CD8-positive, alpha-beta memory T cell (primary cell): Measurements from ENCODE around the gene ZNF223. TPM values are rescaled to one million over a fixed set of nuclear protein-coding genes. Genes with fewer than 3 reads are reported as not detected.

ENCODE experiments used
- CTCF ChIA-PET: fragments of 350-600 bp; sonication (Branson Sonifier 250); formaldehyde crosslinking; loops from one replicate; lab custom pipeline; 2021; ENCODE audit warnings: antibody characterized with exemption; lab: Charles Lee
- POLR2A ChIA-PET: fragments of 350-600 bp; sonication (Branson Sonifier 250); formaldehyde crosslinking; loops from one replicate; lab custom pipeline; 2021; ENCODE audit warnings: antibody characterized with exemption; lab: Charles Lee
- DNase-seq, 5 donors: peaks; one replicate each; pipeline versions ENCODE4 v3.0.0 to v3.0.0-alpha.2; 2020 to 2022; ENCODE audit warnings: mixed read lengths in 1 of 5
- H3K27ac ChIP-seq: one replicate; pipeline ENCODE4 v1.7.0; 2013; ENCODE audit warnings: low read depth, mild to moderate bottlenecking, low read length, moderate library complexity
- H3K27me3 ChIP-seq: 2 replicates; pipeline ENCODE4 v1.7.0; 2013; ENCODE audit warnings: low read length, mild to moderate bottlenecking; ENCODE audit not compliant: insufficient read depth, poor library complexity, severe bottlenecking
- H3K36me3 ChIP-seq: 2 replicates; pipeline ENCODE4 v1.7.0; 2013; ENCODE audit warnings: mild to moderate bottlenecking, low read length, moderate library complexity; ENCODE audit not compliant: insufficient read depth
- H3K4me1 ChIP-seq: 2 replicates; pipeline ENCODE4 v1.7.0; 2013; ENCODE audit warnings: mild to moderate bottlenecking, low read length, moderate library complexity; ENCODE audit not compliant: insufficient read depth
- H3K4me3 ChIP-seq: 2 replicates; pipeline ENCODE4 v1.7.0; 2013; ENCODE audit warnings: mild to moderate bottlenecking, low read length
- H3K9me3 ChIP-seq: 2 replicates; pipeline ENCODE4 v1.7.0; 2013; ENCODE audit warnings: mild to moderate bottlenecking, low read length
- H3K27ac Mint-ChIP-seq, 8 donors: one replicate each; pipeline ENCODE4 v1.8.0; 2020 to 2021; ENCODE audit warnings: mixed read lengths in 8 of 8, mild to moderate bottlenecking in 6 of 8, inconsistent platforms in 3 of 8, moderate library complexity in 3 of 8
- H3K27me3 Mint-ChIP-seq, 2 donors: one replicate each; pipeline ENCODE4 v1.8.0; 2020 to 2021; ENCODE audit warnings: mixed read lengths in 2 of 2, mild to moderate bottlenecking in 1 of 2, moderate library complexity in 1 of 2
- H3K36me3 Mint-ChIP-seq, 3 donors: one replicate each; pipeline ENCODE4 v1.8.0; 2020 to 2021; ENCODE audit warnings: mixed read lengths in 3 of 3, inconsistent platforms in 1 of 3, mild to moderate bottlenecking in 1 of 3
- H3K4me1 Mint-ChIP-seq, 3 donors: one replicate each; pipeline ENCODE4 v1.8.0; 2020 to 2021; ENCODE audit warnings: mixed read lengths in 3 of 3, inconsistent platforms in 1 of 3, mild to moderate bottlenecking in 1 of 3
- H3K4me3 Mint-ChIP-seq, 7 donors: one replicate each; pipeline ENCODE4 v1.8.0; 2020 to 2021; ENCODE audit warnings: mixed read lengths in 7 of 7, mild to moderate bottlenecking in 6 of 7, moderate library complexity in 4 of 7, inconsistent platforms in 2 of 7
- H3K9me3 Mint-ChIP-seq, 5 donors: one replicate each; pipeline ENCODE4 v1.8.0; 2020 to 2022; ENCODE audit warnings: mixed read lengths in 5 of 5, mild to moderate bottlenecking in 3 of 5, moderate library complexity in 2 of 5, inconsistent platforms in 1 of 5
- polyA plus RNA-seq: library from polyadenylated mRNA; unstranded; fragments of 300-500 nt; fragmentation: Illumina TruSeq; gene quantifications from one replicate; pipeline ENCODE4 v1.2.3, GENCODE V29; 2021
- total RNA-seq, 2 experiments: library from RNA; stranded (reverse); gene quantifications; one replicate each; pipeline ENCODE4 v1.2.3, GENCODE V29; 2021

Gene ZNF223
- total and polyA plus RNA-seq, 3 experiments from 2014 or later, result 1.3 to 2.7 (median 1.9) TPM

DNA sequence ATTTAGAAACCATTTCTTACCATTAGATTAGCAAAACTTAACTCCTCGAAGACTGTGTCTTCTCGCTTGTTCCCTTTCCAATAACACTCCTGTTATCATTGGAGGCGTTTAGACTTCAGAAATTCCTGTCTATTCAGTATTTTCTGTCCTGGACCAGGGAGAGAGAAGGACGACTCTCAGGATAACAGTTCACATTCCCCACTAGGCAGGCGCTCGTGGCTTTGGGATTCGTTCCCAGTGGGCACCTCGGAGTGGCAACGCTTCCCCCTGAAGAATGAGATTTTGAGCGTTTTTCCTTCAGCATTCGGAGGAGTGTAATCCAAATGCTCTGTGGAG is 60.9 kb downstream of the ZNF223 start:
- Mint-ChIP-seq H3K4me1 (peaks cover 31 to 41% (median 35%) of the 10 kb centered on the region in 3 donors), H3K9me3 (peaks cover 21 to 39% (median 33%) of the 10 kb centered on the region in 5 donors), H3K27me3 (no peaks in the 10 kb centered on the region), H3K36me3 (peaks cover 9 to 39% (median 23%) of the 10 kb centered on the region in 3 donors), H3K27ac (peak overlapping the region; percentile 49 to 98 (median 94)), H3K4me3 (peak overlapping the region; percentile 93 to 100 (median 99))
- peak overlapping the region; percentile 64 for H3K27ac ChIP-seq
- H3K27me3 ChIP-seq, result no peaks in the 10 kb centered on the region
- no peaks in the 10 kb centered on the region for H3K36me3 ChIP-seq
- peaks cover 9% of the 10 kb centered on the region for H3K4me1 ChIP-seq
- ChIA-PET CTCF (no interaction called here), POLR2A (no interaction called here)
- no peak for DNase-seq
- H3K9me3 ChIP-seq, result peaks cover 23% of the 10 kb centered on the region
- H3K4me3 ChIP-seq, result peak overlapping the region; percentile 81

DNA sequence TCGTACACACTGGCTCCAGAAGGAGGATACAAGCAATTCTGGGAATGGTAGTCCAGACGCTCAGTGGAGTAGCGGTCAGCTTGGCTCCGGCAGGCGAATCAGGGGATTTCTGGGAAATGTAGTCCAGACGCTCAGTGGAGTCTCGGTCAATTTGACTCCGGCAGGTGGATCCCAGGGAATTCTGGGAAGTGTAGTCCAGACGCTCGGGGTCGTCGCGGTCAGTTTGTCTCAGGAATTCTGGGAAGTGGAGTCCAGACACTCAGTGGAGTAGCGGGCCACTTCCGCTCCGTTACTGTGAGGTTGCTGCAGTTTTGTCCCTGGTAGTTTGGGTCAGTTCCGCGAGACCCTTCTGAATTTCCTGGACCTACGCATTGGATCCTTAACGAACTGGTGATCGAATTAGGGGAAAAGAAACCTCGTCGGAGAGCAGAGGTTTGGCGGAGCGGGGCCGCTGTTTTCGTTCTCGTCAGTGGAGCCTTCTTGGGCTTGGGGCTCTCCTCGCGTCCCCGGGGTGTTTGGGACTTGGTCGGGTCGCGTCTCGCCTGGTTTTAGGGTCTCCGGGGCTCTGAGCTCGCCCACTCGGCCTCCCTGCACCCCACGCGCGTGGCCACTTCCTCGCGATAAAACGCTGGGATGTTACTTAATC is 61.4 kb downstream of the ZNF223 start, which contains the start of gene ZNF225:
Gene ZNF225, plus strand, starts transcription at position 262 of the 646 bp plus-strand sequence. CDS start 2,429 bp downstream, outside the sequence.
- Histone ChIP-seq H3K27me3 (no peaks in the 10 kb centered on the region), H3K27ac (peak within 1 kb of the TSS; percentile 64), H3K36me3 (no peaks in the 10 kb centered on the region), H3K4me1 (peaks cover 9% of the 10 kb centered on the region), H3K4me3 (peak within 1 kb of the TSS; percentile 81), H3K9me3 (peaks cover 18% of the 10 kb centered on the region)
- Mint-ChIP-seq H3K36me3 (peaks cover 12 to 39% (median 22%) of the 10 kb centered on the region in 3 donors), H3K27ac (peak within 1 kb of the TSS; percentile 49 to 98 (median 94)), H3K27me3 (no peaks in the 10 kb centered on the region), H3K9me3 (peaks cover 16 to 34% (median 28%) of the 10 kb centered on the region in 5 donors), H3K4me3 (peak within 1 kb of the TSS; percentile 93 to 100 (median 99)), H3K4me1 (peaks cover 31 to 41% (median 35%) of the 10 kb centered on the region in 3 donors)
- POLR2A ChIA-PET, result no interaction called here
- peak; percentile 66 to 89 (median 84) for DNase-seq
- CTCF ChIA-PET, result no interaction called here

- POLR2A ChIA-PET, result no interaction called here
- H3K9me3 ChIP-seq, result peaks cover 15% of the 10 kb centered on the region
- Mint-ChIP-seq H3K4me3 (peak overlapping the region; percentile 93 to 100 (median 99)), H3K27me3 (no peaks in the 10 kb centered on the region), H3K27ac (peak overlapping the region; percentile 26 to 98 (median 94)), H3K9me3 (peaks cover 14 to 30% (median 24%) of the 10 kb centered on the region in 5 donors), H3K36me3 (peaks cover 15 to 42% (median 22%) of the 10 kb centered on the region in 3 donors), H3K4me1 (peaks cover 31 to 41% (median 35%) of the 10 kb centered on the region in 3 donors)
- H3K27ac ChIP-seq, result peak overlapping the region; percentile 64
- H3K27me3 ChIP-seq, result no peaks in the 10 kb centered on the region
- CTCF ChIA-PET, result no interaction called here
- H3K36me3 ChIP-seq, result no peaks in the 10 kb centered on the region
- peak overlapping the region; percentile 81 for H3K4me3 ChIP-seq
- peaks cover 9% of the 10 kb centered on the region for H3K4me1 ChIP-seq
- no peak for DNase-seq
Measured at GRCh38 chr19:44113784-44114390, 62.1 kb downstream of the ZNF223 start.

Other genes with a start within 250 kb of the ZNF223 start
- under 1 TPM; 0.68 to 0.80 TPM for gene LYPD5, start 249.6 kb upstream of the ZNF223 start, total RNA-seq
- gene LYPD5, start 249.6 kb upstream of the ZNF223 start, polyA plus RNA-seq, result not detected
- gene ZNF283, start 224.7 kb upstream of the ZNF223 start, total RNA-seq, result 1 to 10 TPM; 5.8 to 6.3 TPM
- gene ZNF283, start 224.7 kb upstream of the ZNF223 start, polyA plus RNA-seq, result 2.7 TPM
- 1 to 10 TPM in 1 of 2 experiments, under 1 TPM in 1; 0.83 to 1.4 TPM for gene ZNF404, start 168.1 kb upstream of the ZNF223 start, total RNA-seq
- gene ZNF404, start 168.1 kb upstream of the ZNF223 start, polyA plus RNA-seq, result 3.5 TPM
- 10 to 100 TPM; 10.0 to 11.7 TPM for gene ZNF45, start 116.8 kb upstream of the ZNF223 start, total RNA-seq
- gene ZNF45, start 116.8 kb upstream of the ZNF223 start, polyA plus RNA-seq, result 15.0 TPM
- gene ZNF221, start 100.8 kb upstream of the ZNF223 start, total RNA-seq, result 1 to 10 TPM; 1.7 to 1.8 TPM
- 3.3 TPM for gene ZNF221, start 100.8 kb upstream of the ZNF223 start, polyA plus RNA-seq
- 1 to 10 TPM; 5.0 to 5.4 TPM for gene ZNF155, start 67.8 kb upstream of the ZNF223 start, total RNA-seq
- gene ZNF155, start 67.8 kb upstream of the ZNF223 start, polyA plus RNA-seq, result 5.8 TPM
- gene ZNF230, start 49.1 kb upstream of the ZNF223 start, total RNA-seq, result 1 to 10 TPM; 3.9 to 4.9 TPM
- gene ZNF230, start 49.1 kb upstream of the ZNF223 start, polyA plus RNA-seq, result 3.4 TPM
- 1 to 10 TPM; 2.5 to 3.3 TPM for gene ZNF222, start 26.7 kb upstream of the ZNF223 start, total RNA-seq
- gene ZNF222, start 26.7 kb upstream of the ZNF223 start, polyA plus RNA-seq, result 3.2 TPM
- gene ZNF284, start 20.1 kb downstream of the ZNF223 start, total RNA-seq, result 1 to 10 TPM; 2.4 to 2.7 TPM
- 0.91 TPM for gene ZNF284, start 20.1 kb downstream of the ZNF223 start, polyA plus RNA-seq
- 10 to 100 TPM; 19.6 to 20.6 TPM for gene ZNF224, start 42.3 kb downstream of the ZNF223 start, total RNA-seq
- gene ZNF224, start 42.3 kb downstream of the ZNF223 start, polyA plus RNA-seq, result 11.9 TPM
- gene ZNF225, start 61.4 kb downstream of the ZNF223 start, total RNA-seq, result 1 to 10 TPM; 3.3 to 3.5 TPM
- 3.6 TPM for gene ZNF225, start 61.4 kb downstream of the ZNF223 start, polyA plus RNA-seq
- gene ZNF234, start 89.5 kb downstream of the ZNF223 start, total RNA-seq, result 1 to 10 TPM; 9.4 to 9.5 TPM
- gene ZNF234, start 89.5 kb downstream of the ZNF223 start, polyA plus RNA-seq, result 5.2 TPM
- 1 to 10 TPM; 8.6 to 9.4 TPM for gene ZNF226, start 113.1 kb downstream of the ZNF223 start, total RNA-seq
- 24.8 TPM for gene ZNF226, start 113.1 kb downstream of the ZNF223 start, polyA plus RNA-seq
- gene ZNF227, start 160.5 kb downstream of the ZNF223 start, total RNA-seq, result 10 to 100 TPM; 22.1 to 24.0 TPM
- gene ZNF227, start 160.5 kb downstream of the ZNF223 start, polyA plus RNA-seq, result 11.4 TPM
- under 1 TPM; 0.09 to 0.22 TPM for gene ZNF233, start 207.8 kb downstream of the ZNF223 start, total RNA-seq
- gene ZNF233, start 207.8 kb downstream of the ZNF223 start, polyA plus RNA-seq, result 0.44 TPM